ENCODE data around the gene ZNF260. TPM values are rescaled to one million over a fixed set of nuclear protein-coding genes. Genes with fewer than 3 reads are reported as not detected.

ZNF260 gene
- total RNA-seq, 1 experiment from 2014 or later, result 0.07 TPM

- TF ChIP-seq ZBTB33 (IDR thresholded peaks at IDR 0.05; ENCODE audit: extremely low read depth, insufficient replicate concordance, low read length), result no peak
Observed at GRCh38 chr19:36573895-36574720, 46.0 kb upstream of the ZNF260 start (continued).

- Histone ChIP-seq H3K9me3 (ENCODE audit: control insufficient read depth in 1 of 2, insufficient read depth in 1 of 2, low read depth in 1 of 2, low read length in 2 of 2) (peaks cover 15 to 17% of the 10 kb centered on the region in 2 experiments; a peak in 2 of 4 replicates), H3K36me3 (ENCODE audit: control insufficient read depth in 1 of 2, insufficient read depth in 2 of 2, low read length in 2 of 2) (no peaks in the 10 kb centered on the region), H2AFZ (ENCODE audit: low read depth, low read length, poor library complexity, severe bottlenecking) (no peak within 1 kb of the TSS), H3K4me2 (ENCODE audit: low read length) (no peak within 1 kb of the TSS), H3K27ac (ENCODE audit: low read depth, low read length) (no peak within 1 kb of the TSS), H3K4me3 (replicated peaks in 1 of 2; ENCODE audit: low read depth in 1 of 2, low read length in 2 of 2) (no peak within 1 kb of the TSS), H3K9ac (ENCODE audit: low read length) (no peak within 1 kb of the TSS), H3K9me2 (ENCODE audit: insufficient read depth) (no peaks in the 10 kb centered on the region), H3K27me3 (ENCODE audit: insufficient read depth, low read length) (no peaks in the 10 kb centered on the region), H4K20me1 (ENCODE audit: insufficient read depth) (no peaks in the 10 kb centered on the region), H3K4me1 (ENCODE audit: control insufficient read depth in 1 of 2, insufficient read depth in 2 of 2, low read length in 2 of 2) (no peaks in the 10 kb centered on the region), H3K79me2 (ENCODE audit: insufficient read depth, low read length) (no peaks in the 10 kb centered on the region)
- ChIA-PET POLR2A (no interaction called here), RAD21 (ENCODE audit: low non-redundant PET in 1 of 2, low total read pairs in 2 of 2, uncharacterized antibody in 2 of 2, unreplicated experiment in 2 of 2) (no interaction called here), CTCF (no interaction called here)
- no peak for TF ChIP-seq YY1 (IDR thresholded peaks at IDR 0.05; ENCODE audit: extremely low read depth, insufficient replicate concordance, low read depth, low read length)
- TF ChIP-seq SRF (IDR thresholded peaks at IDR 0.05; ENCODE audit: low read depth), result no peak
- TF ChIP-seq CTCF (IDR thresholded peaks at IDR 0.05 in 2 of 3, conservative IDR thresholded peaks at IDR 0.05 in 1 of 3; ENCODE audit: borderline replicate concordance in 1 of 3, insufficient read depth in 1 of 3, low read depth in 2 of 3, low read length in 2 of 3), result no peak
- TF ChIP-seq MAX (IDR thresholded peaks at IDR 0.05), result no peak
- TF ChIP-seq RAD21 (IDR thresholded peaks at IDR 0.05; ENCODE audit: low read depth), result no peak
- no peak for TF ChIP-seq ZFX (IDR thresholded peaks at IDR 0.05)
- TF ChIP-seq ATF3 (IDR thresholded peaks at IDR 0.05), result no peak
- no peak for TF ChIP-seq ZBTB33 (IDR thresholded peaks at IDR 0.05; ENCODE audit: extremely low read depth, insufficient replicate concordance, low read length)
- ATAC-seq, result no peak
- no peak for DNase-seq (ENCODE audit: low read depth, low spot score)
- intact Hi-C loops (cut with micrococcal nuclease), result no loop called here
- no TSS peak for BruUV-seq (replicated peaks)
Observed at GRCh38 chr19:36573020-36573894, 45.2 kb upstream of the ZNF260 start, which contains the start of gene ZNF529. TSS of gene ZNF529 (minus strand) at chr19:36573292. CDS start at chr19:36572346, 946 bp downstream.
